ENCODE measurements around the gene ZBTB18. TPM values are rescaled to one million over a fixed set of nuclear protein-coding genes. Genes with fewer than 3 reads are reported as not detected.

The ZBTB18 gene
- total and polyA plus RNA-seq, 7 donors, result 7.4 to 19.7 (median 15.3) TPM

DNA sequence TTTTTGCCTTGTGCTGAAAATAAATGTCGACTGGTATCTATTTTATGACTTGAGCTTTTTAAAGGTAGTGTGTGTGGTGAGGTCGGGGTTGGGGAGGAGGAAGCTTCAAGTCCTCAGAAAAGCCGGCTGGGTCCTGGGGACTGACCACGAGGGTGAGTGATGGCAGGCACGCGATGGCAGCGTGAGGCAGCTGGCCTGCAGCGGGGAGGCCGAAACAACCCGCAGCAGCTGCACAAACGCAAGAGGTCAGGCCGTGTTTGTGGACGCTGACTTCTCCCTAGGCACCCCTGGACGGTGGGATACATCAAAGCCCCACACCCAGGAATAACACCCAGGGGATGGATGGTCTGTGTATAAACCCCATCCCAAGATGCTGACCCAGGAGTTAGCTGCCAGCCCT, 51.4 kb downstream of the ZBTB18 start:
- Histone ChIP-seq H3K27ac (no peak overlapping the region), H3K4me1 (no peaks in the 10 kb centered on the region), H3K36me3 (no peaks in the 10 kb centered on the region), H3K27me3 (no peaks in the 10 kb centered on the region), H3K9me3 (no peaks in the 10 kb centered on the region), H3K4me3 (no peak overlapping the region)
- 73 to 83% methylated on average over 14 of the region's 14 CpGs for WGBS, 2 donors
- no peak for TF ChIP-seq POLR2AphosphoS5 (IDR thresholded peaks at IDR 0.05)
- TF ChIP-seq, protein P1, sequence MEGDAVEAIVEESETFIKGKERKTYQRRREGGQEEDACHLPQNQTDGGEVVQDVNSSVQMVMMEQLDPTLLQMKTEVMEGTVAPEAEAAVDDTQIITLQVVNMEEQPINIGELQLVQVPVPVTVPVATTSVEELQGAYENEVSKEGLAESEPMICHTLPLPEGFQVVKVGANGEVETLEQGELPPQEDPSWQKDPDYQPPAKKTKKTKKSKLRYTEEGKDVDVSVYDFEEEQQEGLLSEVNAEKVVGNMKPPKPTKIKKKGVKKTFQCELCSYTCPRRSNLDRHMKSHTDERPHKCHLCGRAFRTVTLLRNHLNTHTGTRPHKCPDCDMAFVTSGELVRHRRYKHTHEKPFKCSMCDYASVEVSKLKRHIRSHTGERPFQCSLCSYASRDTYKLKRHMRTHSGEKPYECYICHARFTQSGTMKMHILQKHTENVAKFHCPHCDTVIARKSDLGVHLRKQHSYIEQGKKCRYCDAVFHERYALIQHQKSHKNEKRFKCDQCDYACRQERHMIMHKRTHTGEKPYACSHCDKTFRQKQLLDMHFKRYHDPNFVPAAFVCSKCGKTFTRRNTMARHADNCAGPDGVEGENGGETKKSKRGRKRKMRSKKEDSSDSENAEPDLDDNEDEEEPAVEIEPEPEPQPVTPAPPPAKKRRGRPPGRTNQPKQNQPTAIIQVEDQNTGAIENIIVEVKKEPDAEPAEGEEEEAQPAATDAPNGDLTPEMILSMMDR (IDR thresholded peaks at IDR 0.05), result no peak
- no peak for TF ChIP-seq EP300 (IDR thresholded peaks at IDR 0.05)
- no peak for TF ChIP-seq POLR2A (IDR thresholded peaks at IDR 0.05)
- no peak for DNase-seq
- intact Hi-C loops (cut with DNase I), result no loop called here

DNA sequence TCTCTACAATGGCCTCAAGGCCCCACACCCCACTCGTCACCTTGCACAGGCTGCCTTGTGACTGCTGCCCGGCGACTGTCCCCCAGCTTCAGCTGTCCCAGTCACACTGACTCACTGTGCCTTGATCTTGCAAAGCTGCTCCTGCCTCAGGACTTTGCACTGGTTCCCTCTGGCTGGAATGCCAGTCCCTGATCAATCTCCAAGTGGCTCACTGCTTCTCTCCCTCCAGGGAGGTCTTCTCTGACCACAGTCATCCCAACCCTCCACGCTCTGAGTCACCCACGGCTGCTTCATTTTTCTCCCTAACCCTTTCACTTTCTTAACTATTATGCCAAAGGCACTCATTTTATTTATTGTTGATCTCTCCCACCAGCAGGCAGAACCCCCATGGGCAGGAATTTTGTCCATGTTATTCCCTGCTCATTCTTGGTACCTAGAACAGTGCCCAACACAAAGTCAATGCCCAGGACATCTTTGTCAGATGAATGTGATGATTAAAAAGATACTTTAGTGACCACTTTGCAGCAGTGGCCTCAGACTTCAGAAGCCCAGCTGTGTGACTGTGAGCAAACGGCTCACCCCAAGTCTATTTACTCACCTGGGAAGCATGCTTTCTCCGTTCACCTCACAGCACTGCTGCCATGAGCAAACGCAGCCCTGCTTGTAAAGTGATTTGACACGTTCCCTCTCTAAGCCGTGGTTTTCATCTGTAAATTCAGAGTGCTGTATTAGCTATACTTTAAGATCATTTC, 53.4 kb downstream of the ZBTB18 start:
- Histone ChIP-seq H3K27me3 (no peaks in the 10 kb centered on the region), H3K4me1 (no peaks in the 10 kb centered on the region), H3K27ac (no peak overlapping the region), H3K36me3 (no peaks in the 10 kb centered on the region), H3K4me3 (no peak overlapping the region), H3K9me3 (no peaks in the 10 kb centered on the region)
- WGBS, 2 donors, result 67 to 78% methylated on average over 10 of the region's 10 CpGs
- intact Hi-C loops (cut with DNase I), result no loop called here
- no peak for TF ChIP-seq EP300 (IDR thresholded peaks at IDR 0.05)
- TF ChIP-seq, protein P1 (IDR thresholded peaks at IDR 0.05), result no peak
- TF ChIP-seq POLR2A (IDR thresholded peaks at IDR 0.05), result no peak
- no peak for DNase-seq

DNA sequence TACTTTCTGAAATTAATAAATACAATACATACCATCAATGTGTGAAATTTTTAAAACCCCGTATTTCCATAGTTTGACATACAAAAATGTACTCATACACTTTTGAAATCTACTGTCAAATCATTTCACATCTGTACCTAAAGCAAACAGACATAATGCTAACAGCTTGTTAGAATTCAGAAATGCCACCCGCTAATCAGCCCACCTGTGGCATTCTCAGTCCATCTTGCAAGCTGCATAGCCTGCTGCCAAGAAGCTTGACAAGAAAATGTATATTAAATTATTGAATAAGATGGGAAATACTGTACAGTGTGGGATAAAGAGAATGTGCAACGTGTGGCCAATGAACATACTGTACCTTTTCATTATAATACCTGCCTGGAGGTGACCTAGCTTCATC, 55.1 kb downstream of the ZBTB18 start:
- WGBS, 2 donors, result 81 to 91% methylated on average over 3 of the region's 3 CpGs
- no peak for DNase-seq
- no peak overlapping the region for H3K27ac ChIP-seq
- TF ChIP-seq POLR2A (IDR thresholded peaks at IDR 0.05), result no peak
- no peak for TF ChIP-seq EP300 (IDR thresholded peaks at IDR 0.05)
- TF ChIP-seq POLR2AphosphoS5 (IDR thresholded peaks at IDR 0.05), result no peak
- TF ChIP-seq, protein P1 (IDR thresholded peaks at IDR 0.05), result no peak
- intact Hi-C loops (cut with DNase I), result no loop called here
- H3K4me3 ChIP-seq, result no peak overlapping the region
- H3K9me3 ChIP-seq, result no peaks in the 10 kb centered on the region
- H3K4me1 ChIP-seq, result no peaks in the 10 kb centered on the region
- H3K27me3 ChIP-seq, result no peaks in the 10 kb centered on the region
- H3K36me3 ChIP-seq, result no peaks in the 10 kb centered on the region

Small RNA genes within 50 kb of the gene (small RNA-seq; reads per million reads assigned to genes)
- 0 reads per million in 3 donors for gene RN7SL148P

Other genes starting within 250 kb of the ZBTB18 start
- 100 to 1,000 TPM in 1 of 4 donors, 10 to 100 TPM in 3; 66.4 to 105 (median 85.4) TPM for gene AKT3, start 201.0 kb upstream of the ZBTB18 start, total RNA-seq
- gene AKT3, start 201.0 kb upstream of the ZBTB18 start, polyA plus RNA-seq, result 10 to 100 TPM in 1 of 3 donors, 1 to 10 TPM in 2; 2.1 to 10.8 (median 7.1) TPM

All from sigmoid colon (tissue), 7 donors.